ENCODE results near the gene RPL18A. TPM values are rescaled to one million over a fixed set of nuclear protein-coding genes. Genes with fewer than 3 reads are reported as not detected.

The RPL18A gene
- total RNA-seq, 2 donors from 2014 or later = 1,406 to 1,485 TPM

DNA sequence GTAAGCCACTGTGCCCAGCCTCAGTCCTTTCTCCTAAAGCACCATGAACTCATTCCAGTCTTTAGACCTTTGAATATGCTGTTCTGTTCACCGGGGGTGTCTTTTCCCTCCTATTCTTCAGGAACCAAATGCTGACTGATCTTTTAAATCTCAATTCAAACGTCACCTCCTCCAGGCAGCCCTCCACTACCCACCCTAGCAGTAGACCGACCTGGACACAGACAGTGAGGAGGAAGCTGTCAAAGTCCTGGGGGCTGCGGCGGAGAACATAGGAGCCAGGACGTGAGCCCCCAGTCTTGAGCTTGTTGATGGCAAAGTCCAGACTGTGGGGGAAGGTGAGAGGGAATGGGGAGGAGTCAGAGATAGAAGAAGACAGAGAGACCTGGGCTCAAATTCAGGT, 19.7 kb upstream of the RPL18A start:
- intact Hi-C loops (cut with DNase I, micrococcal nuclease) = no loop called here

DNA sequence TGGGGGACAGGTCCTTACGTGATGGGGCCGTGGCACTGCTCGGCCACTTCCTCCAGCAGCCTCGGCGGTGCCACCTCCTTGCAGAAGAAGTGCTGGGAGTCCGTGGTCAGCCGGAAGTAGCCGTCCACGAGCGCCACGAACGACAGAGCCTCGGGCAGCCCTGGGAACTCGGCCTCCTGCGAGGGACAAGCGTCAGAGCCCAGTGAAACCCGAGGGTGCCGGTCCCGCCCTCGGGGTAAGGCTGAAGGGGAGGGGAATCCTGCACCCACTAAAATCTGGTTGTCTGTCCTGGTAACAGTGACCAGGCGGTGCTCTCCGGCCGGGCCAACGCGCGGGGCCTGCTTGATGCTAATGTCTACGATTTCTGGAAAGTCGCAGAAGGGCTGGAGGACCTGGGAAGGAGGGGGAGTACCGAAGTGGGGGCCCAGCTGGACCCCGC, 18.3 kb upstream of the RPL18A start:
- no peak for DNase-seq
- ATAC-seq = peak; percentile 53
- intact Hi-C loops (cut with DNase I, micrococcal nuclease) = no loop called here

More for the DNA sequence above, 19.7 kb upstream of the RPL18A start:
- ATAC-seq = no peak
- DNase-seq = no peak

- intact Hi-C loops (cut with DNase I, micrococcal nuclease) = no loop called here
- DNase-seq (peak; percentile 76 to 79), ATAC-seq (peak; percentile 90)
Observed at GRCh38 chr19:17841810-17842662, 17.7 kb upstream of the RPL18A start.

DNA sequence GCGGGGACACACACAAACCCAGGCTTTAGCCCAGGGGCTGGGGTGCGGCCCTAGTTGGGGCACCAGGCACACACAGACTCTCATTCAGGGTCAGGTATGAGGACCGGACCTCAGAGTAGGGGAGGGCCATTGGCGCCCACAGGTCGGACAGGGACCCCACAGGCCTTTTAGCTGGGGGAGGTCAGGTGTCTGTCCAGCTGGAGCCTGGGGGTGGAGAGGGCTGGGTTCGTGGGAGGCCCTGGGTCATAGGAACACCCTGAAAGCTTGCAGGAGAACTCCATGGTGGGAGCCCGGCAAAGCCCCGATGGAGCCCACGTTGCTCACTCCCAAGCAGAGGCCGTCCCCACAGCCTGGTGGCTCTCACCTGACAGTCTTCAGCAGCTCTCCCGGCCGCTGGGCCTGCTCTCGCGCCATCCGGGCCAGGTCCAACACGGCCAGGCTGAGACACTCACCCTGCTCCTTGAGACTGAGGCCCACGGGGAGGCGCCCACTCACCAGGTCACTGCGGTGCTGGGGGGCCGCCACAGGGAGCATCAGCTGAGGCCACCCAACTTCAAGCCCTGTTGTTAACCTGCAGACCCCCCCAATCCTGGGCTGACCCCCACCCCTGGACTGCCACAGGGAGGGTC, 16.9 kb upstream of the RPL18A start:
- no peak for DNase-seq
- intact Hi-C loops (cut with DNase I, micrococcal nuclease) = no loop called here
- no peak for ATAC-seq

- no peak for DNase-seq
- no peak for ATAC-seq
- intact Hi-C loops (cut with DNase I, micrococcal nuclease) = no loop called here
Observed at GRCh38 chr19:17843292-17843827, 16.4 kb upstream of the RPL18A start.

DNA sequence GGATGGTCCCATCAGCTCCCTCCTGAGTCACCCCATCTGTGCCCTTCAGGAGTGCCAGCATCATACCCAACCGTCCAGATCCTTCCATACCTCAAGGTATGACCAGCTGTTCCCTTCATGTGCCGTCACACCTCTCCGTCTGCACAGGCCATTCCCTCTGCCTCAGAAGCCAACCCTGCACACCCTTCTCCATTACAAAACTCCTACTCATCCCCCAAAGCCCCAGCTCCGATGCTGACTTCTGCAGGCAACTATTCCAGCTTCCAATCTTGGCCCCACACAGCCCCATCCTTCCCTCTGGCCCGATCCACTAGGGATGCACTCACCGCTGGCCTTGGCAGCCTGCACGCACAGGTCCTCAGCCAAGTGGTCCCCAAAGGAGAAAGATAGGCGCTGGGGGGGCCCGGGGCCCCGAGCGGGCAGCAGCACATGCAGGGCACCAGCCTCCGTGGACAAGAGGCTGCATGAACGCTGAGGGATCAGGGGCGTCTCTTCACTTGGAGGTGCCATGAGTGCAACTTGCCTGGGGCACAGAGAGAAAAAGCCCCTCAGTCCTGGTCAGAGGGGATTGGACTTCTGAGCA, 15.7 kb upstream of the RPL18A start:
- intact Hi-C loops (cut with DNase I, micrococcal nuclease) = no loop called here
- no peak for DNase-seq
- no peak for ATAC-seq

GRCh38 chr19:17846146-17846545, 13.6 kb upstream of the RPL18A start:
- intact Hi-C loops (cut with DNase I, micrococcal nuclease) = no loop called here
- DNase-seq (no peak), ATAC-seq (no peak)

DNA sequence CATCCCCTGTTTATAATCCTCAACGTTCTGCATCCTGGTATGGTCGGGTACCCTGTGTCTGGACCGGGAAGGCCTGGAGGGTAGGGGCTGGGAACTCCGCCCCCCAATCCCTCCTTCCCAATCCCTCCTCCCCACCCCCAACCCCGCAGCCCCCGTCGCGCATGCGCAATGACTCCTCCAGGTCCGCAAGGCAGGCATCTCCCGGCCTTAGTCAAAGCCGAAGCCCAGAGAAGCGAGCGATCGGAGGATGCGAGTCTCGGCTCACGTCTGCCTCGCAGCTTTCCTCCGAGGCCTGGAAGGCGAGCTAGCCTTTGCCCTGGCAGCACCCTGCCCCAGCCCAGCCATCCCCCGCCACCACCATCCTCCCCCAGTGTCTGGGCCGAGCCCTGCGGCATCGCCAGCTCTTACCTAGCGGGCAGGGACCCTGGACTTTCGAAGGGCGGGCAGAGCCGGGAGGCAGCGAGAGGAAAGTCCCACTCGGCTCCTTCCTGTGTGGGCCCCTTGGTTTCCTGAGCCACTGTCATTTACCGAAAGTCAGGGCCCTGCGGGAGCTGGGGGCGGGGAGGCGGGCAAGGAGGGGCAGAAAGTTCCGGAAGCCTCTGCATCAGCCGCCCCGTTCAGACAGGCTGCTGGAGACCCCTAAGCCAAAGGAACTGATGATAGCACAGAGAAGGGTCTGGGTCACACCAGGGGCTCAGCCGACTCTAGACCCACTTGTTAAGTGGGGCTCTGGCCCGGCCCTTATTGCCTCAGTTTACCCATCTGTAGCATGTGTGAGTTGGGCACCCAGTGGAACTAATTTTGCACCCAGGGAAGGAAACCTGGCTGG, 12.0 kb upstream of the RPL18A start, which contains the start of gene JAK3:
TSS of gene JAK3 (minus strand) at position 445 of the 829 bp plus-strand sequence. CDS start 3,565 bp downstream, outside the sequence.
- intact Hi-C loops (cut with DNase I, micrococcal nuclease) = no loop called here
- ATAC-seq (peak; percentile 52), DNase-seq (peak in 1 of 2 donors; percentile 61)

- ATAC-seq (no peak), DNase-seq (no peak)
- intact Hi-C loops (cut with DNase I, micrococcal nuclease) = no loop called here
Observed at GRCh38 chr19:17848595-17849292, 11.0 kb upstream of the RPL18A start.

DNA sequence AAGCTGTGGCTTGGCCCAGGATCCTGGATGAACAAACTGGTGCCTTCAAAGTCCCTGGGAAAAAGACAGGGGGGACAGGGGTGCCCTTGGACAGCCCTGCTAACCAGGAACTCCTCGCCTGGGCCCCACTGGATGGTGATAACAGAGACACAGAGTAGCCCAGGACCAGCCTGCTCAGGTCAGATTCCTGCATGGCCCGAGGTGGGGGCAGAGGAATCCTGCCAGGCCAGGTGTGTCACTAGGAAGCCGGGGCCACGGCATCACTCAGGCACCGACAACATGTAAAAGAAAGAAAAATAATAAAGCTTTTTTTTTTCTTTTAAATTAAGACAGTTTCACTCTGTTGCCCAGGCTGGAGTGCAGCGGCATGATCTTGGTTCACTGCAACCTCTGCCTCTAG, 5.6 kb upstream of the RPL18A start:
- DNase-seq (no peak), ATAC-seq (no peak)
- intact Hi-C loops (cut with DNase I, micrococcal nuclease) = loop anchor here in 1 of 2 donors (5.0 kb wide), 1 partner anchor 152 kb away; no protein-coding TSS in a partner anchor

- peak; percentile 68 to 92 for DNase-seq
- peak; percentile 34 for ATAC-seq
- intact Hi-C loops (cut with DNase I, micrococcal nuclease) = no loop called here
Observed at GRCh38 chr19:17855280-17856152, 4.2 kb upstream of the RPL18A start.

DNA sequence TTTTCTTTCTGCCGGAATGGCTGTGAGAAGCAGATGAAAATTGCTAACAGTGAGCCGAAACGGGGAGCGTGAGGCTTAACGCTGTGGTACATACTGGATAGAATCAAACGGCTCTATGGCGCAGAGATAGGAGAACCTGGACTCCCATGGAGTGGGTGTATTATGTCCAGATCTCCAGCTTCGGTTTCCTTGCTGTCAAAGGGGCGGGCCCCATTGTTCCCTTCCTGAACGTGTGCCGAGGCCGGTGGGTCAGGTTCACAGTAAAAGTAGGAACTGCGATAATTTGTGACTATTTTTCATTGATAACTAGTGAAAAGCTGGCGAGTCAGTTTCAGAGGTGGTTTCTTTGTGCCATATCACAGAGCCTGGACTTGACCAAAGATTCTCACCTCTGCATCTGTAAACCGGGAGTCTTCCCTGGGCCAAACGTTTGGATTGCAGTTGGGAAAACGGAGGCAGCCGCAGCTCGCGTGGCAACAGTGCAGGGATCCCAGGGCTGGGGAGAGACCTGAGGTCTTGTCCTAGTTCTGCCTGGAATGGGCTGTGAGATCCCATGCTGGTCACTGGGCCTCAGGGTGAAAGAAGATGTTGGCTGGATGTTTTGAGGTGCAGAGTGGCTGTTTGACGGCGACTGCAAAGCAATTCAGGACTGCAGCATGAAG, 752 bp downstream of the RPL18A start:
- intact Hi-C loops (cut with DNase I, micrococcal nuclease) = loop anchor here in 1 of 2 donors (10.0 kb wide), 1 partner anchor 64 kb away; no protein-coding TSS in a partner anchor
- no peak for DNase-seq
- ATAC-seq = peak; percentile 17

- ATAC-seq = no peak
- intact Hi-C loops (cut with DNase I, micrococcal nuclease) = loop anchor here in 1 of 2 donors (10.0 kb wide), 1 partner anchor 64 kb away; no protein-coding TSS in a partner anchor
Observed at GRCh38 chr19:17860993-17861360, 1.3 kb downstream of the RPL18A start.

DNA sequence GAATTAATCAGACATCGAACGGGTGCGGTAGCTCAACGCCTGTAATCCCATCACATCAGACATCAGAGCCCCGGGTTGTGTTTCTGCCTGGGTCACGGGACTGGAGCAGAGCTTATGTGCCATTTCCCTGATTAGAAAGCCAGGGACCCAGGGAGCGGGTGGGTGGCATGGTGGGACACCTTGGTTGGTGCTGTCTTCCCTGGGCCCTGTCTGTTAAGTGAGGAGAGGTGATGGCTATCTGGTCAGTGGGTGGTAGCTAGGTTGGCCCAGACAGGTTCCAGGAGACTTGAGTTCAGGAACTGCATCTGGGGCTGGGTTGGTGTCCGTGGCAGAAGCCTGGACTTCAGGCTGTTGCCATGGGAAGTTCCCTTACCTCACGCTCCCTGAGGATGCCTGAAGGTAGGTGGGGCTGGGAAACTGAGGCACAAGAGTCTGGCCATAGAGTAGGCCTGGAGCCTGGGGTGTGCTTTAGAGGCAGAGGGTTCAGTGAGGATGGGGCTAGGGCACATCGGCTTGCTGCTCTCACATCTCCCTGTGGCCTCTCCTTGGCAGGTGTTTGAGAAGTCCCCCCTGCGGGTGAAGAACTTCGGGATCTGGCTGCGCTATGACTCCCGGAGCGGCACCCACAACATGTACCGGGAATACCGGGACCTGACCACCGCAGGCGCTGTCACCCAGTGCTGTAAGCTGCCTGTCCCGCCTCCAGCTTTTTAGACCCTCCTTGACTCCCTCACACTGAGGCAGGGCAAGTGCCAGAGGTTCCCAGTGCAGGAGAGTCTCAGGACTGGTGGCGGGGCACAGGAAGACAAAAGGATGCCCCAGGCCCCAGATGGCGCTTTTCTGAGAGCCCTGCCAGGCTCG, 2.1 kb downstream of the RPL18A start:
- intact Hi-C loops (cut with DNase I, micrococcal nuclease) = loop anchor here in 1 of 2 donors (10.0 kb wide), 1 partner anchor 63 kb away; no protein-coding TSS in a partner anchor
- ATAC-seq = no peak

More at GRCh38 chr19:17860993-17861360, 1.3 kb downstream of the RPL18A start:
- DNase-seq = no peak

More for the DNA sequence above, 2.1 kb downstream of the RPL18A start:
- no peak for DNase-seq
